ENCODE data around the gene SOAT1. TPM values are rescaled to one million over a fixed set of nuclear protein-coding genes. Genes with fewer than 3 reads are reported as not detected.
A peak's percentile ranks its signal among the peaks of the same experiment; 100 is the strongest.
"Not testable (repeated sequence)": the region's sequence is repeated elsewhere in the genome, so short reads cannot be mapped to it uniquely, and the experiment has no call there.

SOAT1 gene
- 27.9 and 45.6 TPM in 2 replicates for total RNA-seq

- H3K4me3 ChIP-seq (ENCODE audit: low read depth, low read length), result peak within 1 kb of the TSS; percentile 80
- no peak for TF ChIP-seq CTCF (conservative IDR thresholded peaks at IDR 0.05; ENCODE audit: low read depth, low read length)
- no peak for DNase-seq (ENCODE audit: low read depth)
These were observed at the start of gene SOAT1 for GRCh38 chr1:179293340-179294327. SOAT1 (plus strand) TSS chr1:179293797; CDS start chr1:179302685, 8,888 bp downstream.

- not testable (repeated sequence) for DNase-seq (ENCODE audit: low read depth); H3K4me3 ChIP-seq (ENCODE audit: low read depth, low read length)
These were observed 48.2 kb upstream of the SOAT1 start for GRCh38 chr1:179245426-179245825.

GRCh38 chr1:179247923-179248322 is 45.7 kb upstream of the SOAT1 start:
- DNase-seq (ENCODE audit: low read depth), result no peak
- no peak overlapping the region for H3K4me3 ChIP-seq (ENCODE audit: low read depth, low read length)
- no peak for TF ChIP-seq CTCF (conservative IDR thresholded peaks at IDR 0.05; ENCODE audit: low read depth, low read length)

DNA sequence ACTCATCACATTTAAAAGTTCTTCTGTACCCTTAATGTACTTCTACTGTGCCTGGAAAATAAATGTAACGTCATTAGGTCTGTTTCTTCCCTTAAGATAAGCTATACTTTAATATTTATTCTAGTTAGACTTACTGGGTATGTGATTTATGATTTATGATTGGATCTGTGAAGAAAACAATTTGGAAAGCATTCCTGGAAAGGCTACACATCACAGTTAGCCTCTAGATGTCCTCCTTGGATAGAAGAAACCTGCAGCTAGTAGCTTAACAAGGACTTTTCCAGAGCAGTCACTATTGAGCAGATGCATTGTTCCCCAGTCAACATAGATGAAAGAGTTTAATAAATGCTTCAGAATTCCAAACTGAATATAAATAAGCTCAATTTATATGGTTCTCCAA is 41.9 kb upstream of the SOAT1 start:
- TF ChIP-seq CTCF (conservative IDR thresholded peaks at IDR 0.05; ENCODE audit: low read depth, low read length), result peak; percentile 77
- DNase-seq (ENCODE audit: low read depth), result no peak

GRCh38 chr1:179252606-179253005 is 41.0 kb upstream of the SOAT1 start:
- DNase-seq (ENCODE audit: low read depth), result no peak
- H3K4me3 ChIP-seq (ENCODE audit: low read depth, low read length), result no peak overlapping the region

More for the DNA sequence above, 41.9 kb upstream of the SOAT1 start:
- no peak overlapping the region for H3K4me3 ChIP-seq (ENCODE audit: low read depth, low read length)

GRCh38 chr1:179253286-179253972 is 40.2 kb upstream of the SOAT1 start:
- no peak for DNase-seq (ENCODE audit: low read depth)
- no peak overlapping the region for H3K4me3 ChIP-seq (ENCODE audit: low read depth, low read length)
- no peak for TF ChIP-seq CTCF (conservative IDR thresholded peaks at IDR 0.05; ENCODE audit: low read depth, low read length)

More at GRCh38 chr1:179252606-179253005, 41.0 kb upstream of the SOAT1 start:
- TF ChIP-seq CTCF (conservative IDR thresholded peaks at IDR 0.05; ENCODE audit: low read depth, low read length), result no peak

DNA sequence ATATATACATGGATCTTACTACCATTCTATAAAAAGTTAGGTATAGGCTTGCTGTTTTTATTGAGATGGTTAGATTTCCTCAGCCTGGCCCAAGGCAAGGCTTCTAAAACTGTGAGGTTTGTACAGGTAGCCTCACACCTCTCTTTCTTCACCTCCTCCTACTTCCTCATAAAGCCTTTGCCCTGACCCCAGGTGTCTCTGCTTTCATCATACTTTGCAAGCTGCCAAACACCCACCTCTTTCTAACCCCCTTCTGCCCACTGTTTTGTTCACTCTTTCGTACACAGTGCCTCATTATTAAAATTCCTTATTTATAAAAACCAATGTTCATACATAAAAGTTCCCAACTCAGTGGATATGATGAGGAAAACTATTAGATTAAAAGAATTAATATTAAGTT is 31.4 kb upstream of the SOAT1 start:
- H3K4me3 ChIP-seq (ENCODE audit: low read depth, low read length), result no peak overlapping the region
- TF ChIP-seq CTCF (conservative IDR thresholded peaks at IDR 0.05; ENCODE audit: low read depth, low read length), result no peak
- no peak for DNase-seq (ENCODE audit: low read depth)

All from epithelial cell of proximal tubule (primary cell).